Stomach (tissue), 9 donors: ENCODE data around the gene CENPX. TPM values are rescaled to one million over a fixed set of nuclear protein-coding genes. Genes with fewer than 3 reads are reported as not detected.

ENCODE experiments used
- DNase-seq, 2 donors: peaks; one replicate each; pipeline versions ENCODE4 v3.0.0 to v3.0.0-alpha.2; 2013 to 2019
- H3K27ac ChIP-seq, 5 donors: fragments of 200-600 bp in 4 of 5; sonication (generic) in 4 of 5; one replicate each; pipeline ENCODE4 v1.5.1; 2013 to 2019; ENCODE audit warnings: mild to moderate bottlenecking in 1 of 5, moderate library complexity in 1 of 5
- H3K27me3 ChIP-seq, 3 donors: fragments of 200-600 bp; sonication (generic); one replicate each; pipeline ENCODE4 v1.5.1; 2017 to 2019; ENCODE audit warnings: mixed run types in 1 of 3
- H3K36me3 ChIP-seq, 4 donors: fragments of 200-600 bp; sonication (generic); 1 replicate in 3 of 4; 2 replicates in 1 of 4; pipeline ENCODE4 v1.5.1; 2016 to 2019
- H3K4me1 ChIP-seq, 4 donors: fragments of 200-600 bp; sonication (generic); one replicate each; pipeline ENCODE4 v1.5.1; 2016 to 2019
- H3K4me3 ChIP-seq, 4 donors: fragments of 200-600 bp; sonication (generic) in 3 of 4; one replicate each; pipeline ENCODE4 v1.5.1; 2016 to 2019; ENCODE audit warnings: mild to moderate bottlenecking in 1 of 4
- H3K9me3 ChIP-seq, 4 donors: fragments of 200-600 bp; sonication (generic); one replicate each; pipeline ENCODE4 v1.5.1; 2016 to 2019
- EP300 ChIP-seq: sonication (generic); formaldehyde crosslinking; IDR thresholded peaks from one replicate; pipeline ENCODE4 v1.6.1; 2017; ENCODE audit warnings: antibody characterized with exemption
- POLR2A ChIP-seq, 4 donors: fragments of 450-650 bp; IDR thresholded peaks; one replicate each; pipeline ENCODE4 v1.6.1; 2016; ENCODE audit warnings: antibody characterized with exemption in 4 of 4, control low read depth in 2 of 4, mild to moderate bottlenecking in 1 of 4, moderate library complexity in 1 of 4
- POLR2AphosphoS5 ChIP-seq, 3 donors: sonication (generic); formaldehyde crosslinking; IDR thresholded peaks; one replicate each; pipeline ENCODE4 v1.6.1; 2016; ENCODE audit warnings: antibody characterized with exemption in 3 of 3
- WGBS, 5 donors: extraction: QIAGEN DNeasy Blood & Tissue Kit in 3 of 5; methylation state at CpG; one replicate each; pipeline versions ENCODE4 v1.1.5 to v1.1.7; 2013 to 2018; 5-methylcytosine and 5-hydroxymethylcytosine counted together
- intact Hi-C: fragments of 100-400 bp; cut with DNase I; formaldehyde crosslinking; loops from one replicate; pipeline ENCODE4 v1.15.1; 2023; ENCODE audit warnings: low total_unique reads
- polyA plus RNA-seq, 3 donors: library from polyadenylated mRNA; stranded (reverse); fragments of 200-250 nt; gene quantifications; one replicate each; pipeline ENCODE4 v1.2.3, GENCODE V29; 2013
- total RNA-seq, 5 donors: library from RNA; depleted of rRNA; stranded (reverse); fragments of >200 nt; gene quantifications; one replicate each; pipeline versions ENCODE4 v1.1.0 to v1.2.3, GENCODE V29; 2014 to 2016
- TF ChIP-seq, protein P1 (sequence below), 7 experiments: fragments of 450-650 bp in 4 of 7; fragments of 200-600 bp in 3 of 7; sonication (generic) in 3 of 7; IDR thresholded peaks; one replicate each; pipeline ENCODE4 v1.5.1; 2016 to 2019; ENCODE audit warnings: antibody characterized with exemption in 7 of 7, control low read depth in 2 of 7, mild to moderate bottlenecking in 1 of 7
- donor health status: healthy with polysubstance abuse.
- donor health status: Bipolar disorder and iron deficiency.
- donor health status: healthy.

Gene CENPX
- total and polyA plus RNA-seq, 8 donors: 22.0 to 231 (median 151) TPM

DNA sequence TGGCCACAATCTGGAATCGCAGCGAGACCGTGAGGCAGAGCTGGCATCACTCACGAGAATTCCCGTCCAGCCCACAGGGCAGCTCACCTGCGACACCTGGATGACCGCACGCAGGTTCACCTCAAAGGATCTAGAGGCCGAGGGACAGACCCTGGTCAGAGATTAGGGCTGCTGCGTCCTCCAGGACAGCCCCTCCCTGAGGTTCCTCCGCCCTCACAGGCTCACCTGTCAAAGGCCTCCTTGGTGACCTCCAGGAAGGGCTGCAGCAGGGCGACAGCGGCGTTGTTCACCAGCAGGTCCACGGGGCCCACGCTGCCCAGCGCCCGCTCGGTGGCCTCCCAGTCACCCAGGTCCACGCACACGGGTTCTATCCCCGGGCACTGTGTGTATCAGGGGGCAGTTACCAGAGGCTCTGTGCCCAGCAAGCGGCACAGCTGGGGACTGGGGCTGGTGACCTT lies 14.0 kb upstream of the CENPX start:
- Histone ChIP-seq H3K9me3 (no peaks in the 10 kb centered on the region), H3K4me3 (peak overlapping the region; percentile 67 to 87 (median 70)), H3K4me1 (peaks cover 22 to 57% (median 47%) of the 10 kb centered on the region in 4 donors), H3K36me3 (peaks cover 0 to 15% (median 6%) of the 10 kb centered on the region in 4 donors), H3K27ac (peak overlapping the region; percentile 91 to 97 (median 96)), H3K27me3 (peaks cover 0 to 14% (median 8%) of the 10 kb centered on the region in 3 donors)
- no peak for DNase-seq
- intact Hi-C loops: no loop called here
- TF ChIP-seq POLR2A (IDR thresholded peaks at IDR 0.05) (no peak), EP300 (no peak), POLR2AphosphoS5 (IDR thresholded peaks at IDR 0.05) (no peak)
- TF ChIP-seq, protein P1, sequence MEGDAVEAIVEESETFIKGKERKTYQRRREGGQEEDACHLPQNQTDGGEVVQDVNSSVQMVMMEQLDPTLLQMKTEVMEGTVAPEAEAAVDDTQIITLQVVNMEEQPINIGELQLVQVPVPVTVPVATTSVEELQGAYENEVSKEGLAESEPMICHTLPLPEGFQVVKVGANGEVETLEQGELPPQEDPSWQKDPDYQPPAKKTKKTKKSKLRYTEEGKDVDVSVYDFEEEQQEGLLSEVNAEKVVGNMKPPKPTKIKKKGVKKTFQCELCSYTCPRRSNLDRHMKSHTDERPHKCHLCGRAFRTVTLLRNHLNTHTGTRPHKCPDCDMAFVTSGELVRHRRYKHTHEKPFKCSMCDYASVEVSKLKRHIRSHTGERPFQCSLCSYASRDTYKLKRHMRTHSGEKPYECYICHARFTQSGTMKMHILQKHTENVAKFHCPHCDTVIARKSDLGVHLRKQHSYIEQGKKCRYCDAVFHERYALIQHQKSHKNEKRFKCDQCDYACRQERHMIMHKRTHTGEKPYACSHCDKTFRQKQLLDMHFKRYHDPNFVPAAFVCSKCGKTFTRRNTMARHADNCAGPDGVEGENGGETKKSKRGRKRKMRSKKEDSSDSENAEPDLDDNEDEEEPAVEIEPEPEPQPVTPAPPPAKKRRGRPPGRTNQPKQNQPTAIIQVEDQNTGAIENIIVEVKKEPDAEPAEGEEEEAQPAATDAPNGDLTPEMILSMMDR (IDR thresholded peaks at IDR 0.05): no peak
- WGBS, 5 donors: 14 to 32% (median 23%) methylated on average over 8 to 23 of the region's 23 CpGs

DNA sequence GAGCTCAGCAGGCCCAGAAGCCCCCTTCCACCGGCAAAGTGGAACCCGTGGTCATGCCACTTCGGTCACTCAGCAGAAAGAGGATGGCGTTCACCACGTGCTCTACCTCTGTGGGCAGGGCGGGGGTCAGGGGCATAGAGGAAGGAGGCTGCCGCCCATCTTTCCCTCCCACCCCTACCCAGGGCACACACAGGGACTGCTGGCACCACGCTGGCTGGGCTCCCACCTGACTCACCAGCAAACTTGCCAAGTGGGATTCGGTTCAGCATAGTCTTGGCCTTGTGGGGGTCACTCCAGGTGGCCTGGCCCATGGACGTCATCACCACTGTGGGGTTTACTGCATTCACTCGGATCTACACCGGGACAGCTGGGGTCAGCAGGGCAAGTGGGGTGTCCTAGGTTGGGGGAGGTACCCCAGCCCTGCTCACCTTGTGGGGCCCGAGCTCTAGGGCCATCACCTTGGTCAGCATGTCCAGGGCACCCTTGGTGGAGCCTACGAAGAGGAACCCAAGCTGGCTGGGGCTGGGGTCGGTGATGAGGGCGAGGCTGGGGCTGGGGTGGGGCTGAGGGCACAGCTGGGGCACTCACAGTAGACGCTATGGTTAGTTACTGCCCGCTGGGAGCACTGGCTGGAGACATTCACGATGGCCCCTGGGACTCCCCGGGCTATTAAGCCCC lies 13.4 kb upstream of the CENPX start:
- Histone ChIP-seq H3K27me3 (peaks cover 0 to 14% (median 8%) of the 10 kb centered on the region in 3 donors), H3K4me1 (peaks cover 22 to 58% (median 49%) of the 10 kb centered on the region in 4 donors), H3K4me3 (peak overlapping the region; percentile 67 to 87 (median 70)), H3K27ac (peak overlapping the region; percentile 91 to 97 (median 96)), H3K36me3 (peaks cover 0 to 15% (median 6%) of the 10 kb centered on the region in 4 donors), H3K9me3 (no peaks in the 10 kb centered on the region)
- intact Hi-C loops: no loop called here
- DNase-seq: no peak
- TF ChIP-seq, protein P1 (IDR thresholded peaks at IDR 0.05): no peak
- no peak for TF ChIP-seq POLR2A (IDR thresholded peaks at IDR 0.05)
- no peak for TF ChIP-seq EP300
- no peak for TF ChIP-seq POLR2AphosphoS5 (IDR thresholded peaks at IDR 0.05)
- 61 to 82% (median 69%) methylated on average over 9 to 20 of the region's 20 CpGs for WGBS, 5 donors

DNA sequence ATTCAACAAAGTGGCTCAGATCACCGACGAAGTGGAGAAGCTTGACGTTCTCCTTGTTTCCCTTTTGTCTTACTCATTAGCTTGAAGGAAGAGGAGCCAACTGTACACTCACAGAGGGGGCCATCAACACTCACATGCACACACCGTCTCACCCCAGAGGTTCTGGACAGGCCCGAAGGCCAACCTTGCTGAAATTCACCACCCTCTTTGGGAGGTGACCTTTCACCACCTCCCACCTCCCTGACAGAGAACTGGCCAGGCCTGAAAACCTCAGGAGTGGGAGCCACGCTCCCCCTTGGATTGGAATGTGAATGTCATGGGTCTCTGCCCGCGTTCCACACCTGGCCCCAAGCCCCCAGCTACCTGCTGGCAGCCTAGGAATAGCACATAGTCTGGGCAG lies 12.8 kb upstream of the CENPX start:
- no peaks in the 10 kb centered on the region for H3K9me3 ChIP-seq
- intact Hi-C loops: no loop called here

GRCh38 chr17:82034371-82035011 lies 11.8 kb upstream of the CENPX start:
- DNase-seq: no peak
- TF ChIP-seq POLR2AphosphoS5 (IDR thresholded peaks at IDR 0.05) (no peak), EP300 (no peak), POLR2A (IDR thresholded peaks at IDR 0.05) (no peak)
- TF ChIP-seq, protein P1 (IDR thresholded peaks at IDR 0.05): no peak
- Histone ChIP-seq H3K27me3 (peaks cover 0 to 14% (median 8%) of the 10 kb centered on the region in 3 donors), H3K36me3 (peaks cover 0 to 15% (median 6%) of the 10 kb centered on the region in 4 donors), H3K4me1 (peaks cover 32 to 67% (median 60%) of the 10 kb centered on the region in 4 donors), H3K9me3 (no peaks in the 10 kb centered on the region), H3K4me3 (no peak overlapping the region), H3K27ac (no peak overlapping the region)
- intact Hi-C loops: no loop called here
- 55 to 77% (median 70%) methylated on average over 23 of the region's 23 CpGs for WGBS, 5 donors

More for the DNA sequence above, 12.8 kb upstream of the CENPX start:
- peak overlapping the region in 1 of 4 donors; percentile 87 for H3K4me3 ChIP-seq
- WGBS, 5 donors: 84 to 92% (median 90%) methylated on average over 8 of the region's 8 CpGs
- TF ChIP-seq, protein P1 (IDR thresholded peaks at IDR 0.05): no peak
- TF ChIP-seq EP300 (no peak), POLR2A (IDR thresholded peaks at IDR 0.05) (no peak), POLR2AphosphoS5 (IDR thresholded peaks at IDR 0.05) (no peak)
- H3K27ac ChIP-seq: no peak overlapping the region
- H3K4me1 ChIP-seq: peaks cover 26 to 65% (median 55%) of the 10 kb centered on the region in 4 donors
- no peak for DNase-seq
- H3K36me3 ChIP-seq: peaks cover 0 to 15% (median 6%) of the 10 kb centered on the region in 4 donors
- H3K27me3 ChIP-seq: peaks cover 0 to 14% (median 8%) of the 10 kb centered on the region in 3 donors
